Endothelial cell (in vitro differentiated cells): Measurements from ENCODE around the gene ACIN1. TPM values are rescaled to one million over a fixed set of nuclear protein-coding genes. Genes with fewer than 3 reads are reported as not detected.

ENCODE experiments used
- DNase-seq: peaks from one replicate; pipeline ENCODE4 v3.0.0; 2021; ENCODE audit warnings: low spot score
- H3K27ac Mint-ChIP-seq: one replicate; pipeline ENCODE4 v1.8.0; 2021; ENCODE audit warnings: mixed read lengths, inconsistent platforms; ENCODE audit not compliant: unreplicated experiment
- H3K27me3 Mint-ChIP-seq: one replicate; pipeline ENCODE4 v1.8.0; 2021; ENCODE audit warnings: mild to moderate bottlenecking, moderate library complexity, mixed read lengths, inconsistent platforms; ENCODE audit not compliant: unreplicated experiment
- H3K36me3 Mint-ChIP-seq: one replicate; pipeline ENCODE4 v1.8.0; 2021; ENCODE audit warnings: mild to moderate bottlenecking, low read depth, mixed read lengths, inconsistent platforms; ENCODE audit not compliant: unreplicated experiment
- H3K4me1 Mint-ChIP-seq: one replicate; pipeline ENCODE4 v1.8.0; 2021; ENCODE audit warnings: mild to moderate bottlenecking, mixed read lengths, inconsistent platforms; ENCODE audit not compliant: unreplicated experiment
- H3K4me3 Mint-ChIP-seq: one replicate; pipeline ENCODE4 v1.8.0; 2021; ENCODE audit warnings: mild to moderate bottlenecking, mixed read lengths, inconsistent platforms; ENCODE audit not compliant: unreplicated experiment
- H3K9me3 Mint-ChIP-seq: one replicate; pipeline ENCODE4 v1.8.0; 2021; ENCODE audit warnings: mixed read lengths, inconsistent platforms; ENCODE audit not compliant: unreplicated experiment
- CTCF ChIP-seq: fragments of 200-600 bp; sonication (generic); IDR thresholded peaks from one replicate; pipeline ENCODE4 v1.5.0; 2021; ENCODE audit warnings: antibody characterized with exemption; ENCODE audit not compliant: unreplicated experiment
- total RNA-seq: library from RNA; stranded (reverse); fragmentation: NEBNext Ultra II Directional; extraction: Animal tissue kit (Norgen Biotek cat#: 25700); gene quantifications from one replicate; pipeline ENCODE4 v1.2.1, GENCODE V29; 2021; ENCODE audit not compliant: unreplicated experiment

Gene ACIN1
- total RNA-seq, 1 donor from 2014 or later, result 226 TPM

- no peak for DNase-seq
- Mint-ChIP-seq H3K9me3 (no peaks in the 10 kb centered on the region), H3K4me1 (peaks cover 14% of the 10 kb centered on the region), H3K27ac (no peak overlapping the region), H3K36me3 (peaks cover 6% of the 10 kb centered on the region), H3K27me3 (peaks cover 1% of the 10 kb centered on the region), H3K4me3 (no peak overlapping the region)
- no peak for TF ChIP-seq CTCF
These were observed 38.0 kb upstream of the ACIN1 start for GRCh38 chr14:23132970-23133369.

- Mint-ChIP-seq H3K27ac (no peak overlapping the region), H3K4me1 (peaks cover 14% of the 10 kb centered on the region), H3K36me3 (peaks cover 6% of the 10 kb centered on the region), H3K4me3 (no peak overlapping the region), H3K9me3 (no peaks in the 10 kb centered on the region), H3K27me3 (peaks cover 1% of the 10 kb centered on the region)
- DNase-seq, result no peak
- no peak for TF ChIP-seq CTCF
These were observed 36.5 kb upstream of the ACIN1 start for GRCh38 chr14:23131482-23131881.

- Mint-ChIP-seq H3K4me3 (no peak overlapping the region), H3K9me3 (no peaks in the 10 kb centered on the region), H3K36me3 (peaks cover 9% of the 10 kb centered on the region), H3K4me1 (peaks cover 11% of the 10 kb centered on the region), H3K27me3 (peaks cover 3% of the 10 kb centered on the region), H3K27ac (no peak overlapping the region)
- no peak for TF ChIP-seq CTCF
- DNase-seq, result no peak
These were observed 35.9 kb upstream of the ACIN1 start for GRCh38 chr14:23130871-23131270.

- peaks cover 4% of the 10 kb centered on the region for H3K27me3 Mint-ChIP-seq
- no peak overlapping the region for H3K4me3 Mint-ChIP-seq
- TF ChIP-seq CTCF, result no peak
- peaks cover 15% of the 10 kb centered on the region for H3K36me3 Mint-ChIP-seq
- no peaks in the 10 kb centered on the region for H3K9me3 Mint-ChIP-seq
- peaks cover 16% of the 10 kb centered on the region for H3K4me1 Mint-ChIP-seq
- no peak for DNase-seq
- H3K27ac Mint-ChIP-seq, result no peak overlapping the region
These were observed 34.9 kb upstream of the ACIN1 start for GRCh38 chr14:23129759-23130316.

GRCh38 chr14:23128969-23129758, 34.2 kb upstream of the ACIN1 start:
- Mint-ChIP-seq H3K9me3 (no peaks in the 10 kb centered on the region), H3K4me3 (no peak overlapping the region), H3K27me3 (peaks cover 4% of the 10 kb centered on the region), H3K4me1 (peaks cover 18% of the 10 kb centered on the region), H3K27ac (no peak overlapping the region), H3K36me3 (peaks cover 16% of the 10 kb centered on the region)
- no peak for TF ChIP-seq CTCF
- DNase-seq, result no peak
